Activated CD4-positive, alpha-beta T cell treated with anti-CD3 and anti-CD28 coated beads, Interleukin-10, Interleukin-2, amounts not matched to agents 100 ng/mL and 50 ng/mL, durations not matched to agents 16 hours and 8 hours (primary cell): ENCODE results near the gene SLC28A3.
A peak's percentile ranks its signal among the peaks of the same experiment; 100 is the strongest.

ENCODE experiments used
- DNase-seq: peaks from one replicate; pipeline ENCODE4 v3.0.0-alpha.2; 2020

The SLC28A3 gene

GRCh38 chr9:84339503-84339902 lies 1.1 kb downstream of the SLC28A3 start:
- DNase-seq: no peak

GRCh38 chr9:84338792-84339191 lies 1.8 kb downstream of the SLC28A3 start:
- no peak for DNase-seq

- DNase-seq: no peak
These were observed 3.3 kb downstream of the SLC28A3 start for GRCh38 chr9:84337252-84337651.

- DNase-seq: no peak
These were observed 9.3 kb downstream of the SLC28A3 start for GRCh38 chr9:84331119-84331809.

GRCh38 chr9:84330246-84330645 lies 10.3 kb downstream of the SLC28A3 start:
- no peak for DNase-seq

GRCh38 chr9:84327184-84327583 lies 13.4 kb downstream of the SLC28A3 start:
- DNase-seq: no peak

GRCh38 chr9:84325347-84325973 lies 15.1 kb downstream of the SLC28A3 start:
- no peak for DNase-seq

GRCh38 chr9:84324811-84325210 lies 15.7 kb downstream of the SLC28A3 start:
- DNase-seq: no peak

- no peak for DNase-seq
These were observed 16.7 kb downstream of the SLC28A3 start for GRCh38 chr9:84323858-84324257.

GRCh38 chr9:84322828-84323227 lies 17.7 kb downstream of the SLC28A3 start:
- no peak for DNase-seq

GRCh38 chr9:84320231-84320630 lies 20.3 kb downstream of the SLC28A3 start:
- DNase-seq: no peak

- no peak for DNase-seq
These were observed 20.9 kb downstream of the SLC28A3 start for GRCh38 chr9:84319632-84320031.

- DNase-seq: no peak
These were observed 21.6 kb downstream of the SLC28A3 start for GRCh38 chr9:84318981-84319380.

- DNase-seq: no peak
These were observed 23.0 kb downstream of the SLC28A3 start for GRCh38 chr9:84317563-84317962.

- peak; percentile 71 for DNase-seq
These were observed 25.2 kb downstream of the SLC28A3 start for GRCh38 chr9:84315278-84315877.

GRCh38 chr9:84314306-84314705 lies 26.3 kb downstream of the SLC28A3 start:
- DNase-seq: no peak

- DNase-seq: no peak
These were observed 29.7 kb downstream of the SLC28A3 start for GRCh38 chr9:84310883-84311282.

GRCh38 chr9:84305497-84306131 lies 34.9 kb downstream of the SLC28A3 start:
- DNase-seq: no peak

GRCh38 chr9:84304166-84304565 lies 36.4 kb downstream of the SLC28A3 start:
- no peak for DNase-seq

- no peak for DNase-seq
These were observed 37.5 kb downstream of the SLC28A3 start for GRCh38 chr9:84303061-84303460.

GRCh38 chr9:84301851-84302250 lies 38.7 kb downstream of the SLC28A3 start:
- no peak for DNase-seq

GRCh38 chr9:84300271-84300670 lies 40.3 kb downstream of the SLC28A3 start:
- no peak for DNase-seq

GRCh38 chr9:84297162-84297821 lies 43.3 kb downstream of the SLC28A3 start:
- no peak for DNase-seq
